Right lobe of liver (tissue), 6 donors: Measurements from ENCODE around the gene GALK1. TPM values are rescaled to one million over a fixed set of nuclear protein-coding genes. Genes with fewer than 3 reads are reported as not detected.

Experiments
- ATAC-seq, 4 donors: fragments of 200-7000 bp; cut with Tn5 transposase; one replicate each; pipeline ENCODE4 v1.9.1; 2020; ENCODE audit warnings: mild to moderate bottlenecking in 4 of 4, moderate library complexity in 4 of 4
- DNase-seq, 3 donors: peaks; one replicate each; pipeline ENCODE4 v3.0.0-alpha.2; 2020
- H3K27ac ChIP-seq, 3 donors: fragments of 200-600 bp; one replicate each; pipeline ENCODE4 v1.8.0; 2022
- H3K27me3 ChIP-seq, 2 donors: fragments of 200-600 bp; one replicate each; pipeline ENCODE4 v1.8.0; 2022
- H3K36me3 ChIP-seq, 4 donors: fragments of 200-600 bp; sonication (generic) in 1 of 4; one replicate each; pipeline versions ENCODE4 v1.5.1 to v1.8.0; 2017 to 2022; ENCODE audit warnings: control low read depth in 1 of 4
- H3K4me1 ChIP-seq, 4 donors: fragments of 200-600 bp; sonication (generic) in 1 of 4; one replicate each; pipeline versions ENCODE4 v1.5.1 to v1.8.0; 2017 to 2022; ENCODE audit warnings: control low read depth in 1 of 4
- H3K4me3 ChIP-seq, 3 donors: fragments of 200-600 bp; one replicate each; pipeline ENCODE4 v1.8.0; 2022
- H3K9me3 ChIP-seq, 4 donors: fragments of 200-600 bp; sonication (generic) in 1 of 4; one replicate each; pipeline versions ENCODE4 v1.5.1 to v1.8.0; 2017 to 2022; ENCODE audit warnings: control low read depth in 1 of 4
- CTCF ChIP-seq, 4 donors: fragments of 200-600 bp in 3 of 4; fragments of 450-650 bp in 1 of 4; IDR thresholded peaks; one replicate each; pipeline versions ENCODE4 v1.5.1 to v1.8.0; 2016 to 2022; ENCODE audit warnings: antibody characterized with exemption in 4 of 4, mild to moderate bottlenecking in 2 of 4
- POLR2A ChIP-seq: fragments of 450-650 bp; IDR thresholded peaks from one replicate; pipeline ENCODE4 v1.6.1; 2017; ENCODE audit warnings: antibody characterized with exemption, mild to moderate bottlenecking
- WGBS: methylation state at CpG from one replicate; pipeline ENCODE4 v1.1.6; 2018; ENCODE audit warnings: low coverage, low lambda C conversion rate; ENCODE audit not compliant: insufficient coverage; ENCODE audit errors: missing lambda C conversion rate; 5-methylcytosine and 5-hydroxymethylcytosine counted together
- intact Hi-C, 2 donors: fragments of 100-400 bp; cut with DNase I; formaldehyde crosslinking; loops; one replicate each; pipeline versions ENCODE4 v1.11.2 to v1.14.1; 2022
- total RNA-seq, 6 experiments: library from RNA; depleted of rRNA in 2 of 6; stranded (reverse); fragments of >200 nt in 2 of 6; fragmentation: NEBNext Ultra II Directional in 3 of 6; extraction: Animal tissue kit (Norgen Biotek cat#: 25700) in 3 of 6; gene quantifications; one replicate each; pipeline versions ENCODE4 v1.1.0 to v1.2.4, GENCODE V29; 2016 to 2023
- donor health status: DM: no; HTN: yes; CAD: no.
- donor health status: DM: no; HTN: no; CAD: no.
- donor health status: DM: no; HTN: no; CAD: no.
- donor health status: DM: no; HTN: yes; CAD: no.
- donor health status: DM: no; HTN: yes; CAD: no.

The GALK1 gene
- total RNA-seq, 6 experiments from 2014 or later, result 38.6 to 87.4 (median 76.9) TPM

- Histone ChIP-seq H3K36me3 (no peaks in the 10 kb centered on the region), H3K9me3 (no peaks in the 10 kb centered on the region), H3K4me3 (peak overlapping the region; percentile 56 to 67 (median 62)), H3K27ac (peak overlapping the region; percentile 99 to 100 (median 100)), H3K4me1 (peaks cover 0 to 21% (median 3%) of the 10 kb centered on the region in 4 donors), H3K27me3 (no peaks in the 10 kb centered on the region)
- intact Hi-C loops, result no loop called here
- WGBS, result 6% methylated on average over 25 of the region's 43 CpGs
- ATAC-seq (peak; percentile 78 to 88 (median 84)), DNase-seq (peak; percentile 90 to 93 (median 92))
- no peak for TF ChIP-seq CTCF (IDR thresholded peaks at IDR 0.05)
- TF ChIP-seq POLR2A, result peak; percentile 62
Measured at GRCh38 chr17:75785016-75785890, 20.3 kb upstream of the GALK1 start.

- WGBS, result 7% methylated on average over 3 of the region's 45 CpGs
- Histone ChIP-seq H3K9me3 (no peaks in the 10 kb centered on the region), H3K4me3 (peak within 1 kb of the TSS; percentile 56 to 67 (median 62)), H3K36me3 (no peaks in the 10 kb centered on the region), H3K27me3 (no peaks in the 10 kb centered on the region), H3K27ac (peak within 1 kb of the TSS; percentile 99 to 100 (median 100)), H3K4me1 (peaks cover 0 to 24% (median 3%) of the 10 kb centered on the region in 4 donors)
- TF ChIP-seq CTCF (IDR thresholded peaks at IDR 0.05) (no peak), POLR2A (peak; percentile 80)
- DNase-seq (peak; percentile 96 to 98 (median 98)), ATAC-seq (peak; percentile 86 to 94 (median 89))
- intact Hi-C loops, result no loop called here
Measured at GRCh38 chr17:75784473-75785015, 19.6 kb upstream of the GALK1 start, which contains the start of gene UNK. TSS of gene UNK (plus strand) at chr17:75784806. CDS start at chr17:75784881, 75 bp downstream.

- DNase-seq (peak; percentile 59 to 68 (median 62)), ATAC-seq (peak; percentile 0 to 2 (median 1))
- no peaks in the 10 kb centered on the region for H3K27me3 ChIP-seq
- intact Hi-C loops, result no loop called here
- WGBS, result 54% methylated on average over 11 of the region's 20 CpGs
- H3K4me3 ChIP-seq, result peak overlapping the region; percentile 56 to 67 (median 62)
- no peaks in the 10 kb centered on the region for H3K36me3 ChIP-seq
- peaks cover 0 to 24% (median 3%) of the 10 kb centered on the region in 4 donors for H3K4me1 ChIP-seq
- no peaks in the 10 kb centered on the region for H3K9me3 ChIP-seq
- TF ChIP-seq POLR2A, result no peak
- TF ChIP-seq CTCF (IDR thresholded peaks at IDR 0.05), result no peak
- H3K27ac ChIP-seq, result peak overlapping the region; percentile 99 to 100 (median 100)
Measured at GRCh38 chr17:75783803-75784472, 18.9 kb upstream of the GALK1 start.

- peak overlapping the region; percentile 99 to 100 (median 100) for H3K27ac ChIP-seq
- peaks cover 0 to 26% (median 3%) of the 10 kb centered on the region in 4 donors for H3K4me1 ChIP-seq
- H3K27me3 ChIP-seq, result no peaks in the 10 kb centered on the region
- no peak overlapping the region for H3K4me3 ChIP-seq
- intact Hi-C loops, result no loop called here
- 7% methylated on average over 6 of the region's 6 CpGs for WGBS
- no peak for DNase-seq
- H3K9me3 ChIP-seq, result no peaks in the 10 kb centered on the region
- ATAC-seq, result no peak
- peaks cover 0 to 6% (median 5%) of the 10 kb centered on the region in 4 donors for H3K36me3 ChIP-seq
- no peak for TF ChIP-seq POLR2A
- peak; percentile 71 to 85 (median 74) for TF ChIP-seq CTCF (IDR thresholded peaks at IDR 0.05)
Measured at GRCh38 chr17:75783069-75783783, 18.2 kb upstream of the GALK1 start.
